ENCODE measurements around the gene METTL27. TPM values are rescaled to one million over a fixed set of nuclear protein-coding genes. Genes with fewer than 3 reads are reported as not detected.
A peak's percentile ranks its signal among the peaks of the same experiment; 100 is the strongest.
"Not testable (repeated sequence)": the region's sequence is repeated elsewhere in the genome, so short reads cannot be mapped to it uniquely, and the experiment has no call there.

The METTL27 gene, protein sequence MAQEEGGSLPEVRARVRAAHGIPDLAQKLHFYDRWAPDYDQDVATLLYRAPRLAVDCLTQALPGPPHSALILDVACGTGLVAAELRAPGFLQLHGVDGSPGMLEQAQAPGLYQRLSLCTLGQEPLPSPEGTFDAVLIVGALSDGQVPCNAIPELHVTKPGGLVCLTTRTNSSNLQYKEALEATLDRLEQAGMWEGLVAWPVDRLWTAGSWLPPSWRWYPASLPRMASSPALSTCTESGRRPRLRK
- total RNA-seq (1 to 10 TPM in 1 of 2 donors, under 1 TPM in 1; 0.79 to 4.2 TPM), polyA plus RNA-seq (ENCODE audit: insufficient read length in 2 of 2) (under 1 TPM; 0.49 to 0.66 TPM)
- long read RNA-seq, donor 1: 0 reads
- long read RNA-seq, donor 2: 0 reads
- long read RNA-seq, donor 3: 0 reads
- long read RNA-seq, donor 4, partial matches to known transcripts: 0 of 2 reads
- long read RNA-seq, donor 4, other reads (novel, unspliced or antisense): 0 of 2 reads

DNA sequence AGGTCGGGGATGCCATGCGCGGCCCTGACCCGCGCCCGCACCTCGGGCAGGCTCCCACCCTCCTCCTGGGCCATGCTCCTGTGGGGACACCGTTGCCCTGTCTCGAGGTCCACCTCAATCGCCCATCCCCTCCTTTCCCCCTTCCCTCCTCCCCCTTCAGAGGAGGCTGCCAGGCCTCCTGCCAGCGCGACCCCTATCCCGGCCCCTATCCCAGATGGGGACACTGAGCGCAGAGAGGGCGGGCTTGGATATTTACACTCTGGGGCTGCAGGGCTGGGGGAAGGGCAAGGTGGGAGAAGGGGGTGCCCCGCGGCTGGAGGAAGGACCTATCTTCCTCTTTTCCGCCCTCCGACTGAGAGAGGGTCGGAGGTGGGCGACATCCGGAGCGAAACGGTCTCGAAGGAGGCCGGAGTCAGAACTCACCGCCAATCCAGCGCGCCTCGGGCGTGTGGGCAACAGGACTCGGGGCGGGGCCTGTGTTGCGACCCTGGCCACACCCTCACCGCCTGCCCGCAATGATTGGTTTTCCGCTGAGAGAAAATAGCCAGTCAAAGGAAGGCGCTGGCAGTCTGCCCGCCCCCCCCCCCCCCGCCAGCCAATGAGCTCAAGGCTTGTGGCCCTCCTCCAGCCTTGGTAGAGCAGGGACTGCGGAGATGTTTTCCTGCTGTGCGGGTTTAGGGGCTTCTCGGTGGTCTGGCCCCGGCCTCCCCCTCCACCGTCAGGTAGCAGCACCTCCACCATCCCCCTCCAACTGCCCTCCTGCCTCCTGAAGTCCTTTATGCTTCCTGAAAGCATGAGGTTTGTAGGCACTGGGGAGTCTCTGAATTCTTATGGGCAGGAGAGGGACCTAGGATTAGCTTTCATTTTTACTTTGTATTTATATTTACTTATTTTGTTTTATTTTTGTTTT, at the start of gene METTL27:
Gene METTL27, minus strand, starts transcription at position 450 of the 910 bp plus-strand sequence. Its CDS starts 376 bp downstream, at position 74.
- Histone ChIP-seq H3K27ac (ENCODE audit: low read depth, low read length) (no peak within 1 kb of the TSS), H3K36me3 (ENCODE audit: control insufficient read depth, insufficient read depth, low read length) (no peaks in the 10 kb centered on the region), H3K4me1 (ENCODE audit: control insufficient read depth, insufficient read depth, low read length) (peaks cover 11% of the 10 kb centered on the region), H3K9me3 (ENCODE audit: control insufficient read depth, insufficient read depth, low read length) (no peaks in the 10 kb centered on the region), H3K27me3 (ENCODE audit: control insufficient read depth, insufficient read depth, low read length) (no peaks in the 10 kb centered on the region), H3K4me3 (ENCODE audit: low read depth, low read length) (peak within 1 kb of the TSS; percentile 72)
- 4% methylated on average over 20 of the region's 45 CpGs for WGBS (ENCODE audit: insufficient coverage)
- DNase-seq (ENCODE audit: low read depth in 4 of 6, low spot score in 6 of 6): peak in 5 of 6 donors; percentile 69 to 98 (median 81)

- 77% methylated on average over 16 of the region's 16 CpGs for WGBS (ENCODE audit: insufficient coverage)
- no peak for DNase-seq (ENCODE audit: low read depth in 4 of 6, low spot score in 6 of 6)
- Histone ChIP-seq H3K9me3 (ENCODE audit: control insufficient read depth, insufficient read depth, low read length) (no peaks in the 10 kb centered on the region), H3K36me3 (ENCODE audit: control insufficient read depth, insufficient read depth, low read length) (peaks cover 2% of the 10 kb centered on the region), H3K4me1 (ENCODE audit: control insufficient read depth, insufficient read depth, low read length) (peaks cover 51% of the 10 kb centered on the region), H3K4me3 (ENCODE audit: low read depth, low read length) (no peak overlapping the region), H3K27me3 (ENCODE audit: control insufficient read depth, insufficient read depth, low read length) (peaks cover 4% of the 10 kb centered on the region), H3K27ac (ENCODE audit: low read depth, low read length) (no peak overlapping the region)
Measured at GRCh38 chr7:73891178-73891885, 49.0 kb upstream of the METTL27 start.

DNA sequence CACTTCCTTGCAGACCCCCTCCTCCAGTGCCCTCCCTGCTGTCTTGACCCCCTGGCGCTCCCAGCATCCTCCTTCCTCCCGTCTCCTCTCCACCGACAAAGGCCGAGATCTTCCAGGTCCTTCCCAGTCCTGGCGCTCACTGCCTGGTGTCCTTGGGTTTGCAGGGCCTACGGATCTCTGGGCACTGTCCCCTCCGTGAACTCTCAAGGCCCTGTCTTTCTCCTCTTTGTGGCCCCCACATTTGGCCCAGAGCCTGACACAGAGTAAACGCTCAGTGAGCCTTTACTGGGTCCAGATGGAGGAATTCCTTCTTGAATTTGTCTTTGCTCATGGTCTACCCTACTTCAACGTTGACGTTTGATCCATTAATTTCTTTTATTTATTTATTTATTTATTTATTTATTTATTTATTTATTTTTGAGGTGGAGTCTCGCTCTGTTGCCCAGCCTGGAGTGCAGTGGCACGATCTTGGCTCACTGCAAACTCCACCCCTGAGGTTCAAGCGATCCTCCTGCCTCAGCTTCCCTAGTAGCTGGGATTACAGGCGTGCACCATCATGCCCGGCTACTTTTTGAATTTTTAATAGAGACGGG, 48.3 kb upstream of the METTL27 start:
- H3K4me3 ChIP-seq (ENCODE audit: low read depth, low read length): no peak overlapping the region
- no peak for DNase-seq (ENCODE audit: low read depth in 4 of 6, low spot score in 6 of 6)
- peaks cover 2% of the 10 kb centered on the region for H3K36me3 ChIP-seq (ENCODE audit: control insufficient read depth, insufficient read depth, low read length)
- H3K27ac ChIP-seq (ENCODE audit: low read depth, low read length): no peak overlapping the region
- H3K4me1 ChIP-seq (ENCODE audit: control insufficient read depth, insufficient read depth, low read length): peaks cover 54% of the 10 kb centered on the region
- H3K27me3 ChIP-seq (ENCODE audit: control insufficient read depth, insufficient read depth, low read length): peaks cover 4% of the 10 kb centered on the region
- H3K9me3 ChIP-seq (ENCODE audit: control insufficient read depth, insufficient read depth, low read length): no peaks in the 10 kb centered on the region
- 87% methylated on average over 13 of the region's 16 CpGs for WGBS (ENCODE audit: insufficient coverage)

DNA sequence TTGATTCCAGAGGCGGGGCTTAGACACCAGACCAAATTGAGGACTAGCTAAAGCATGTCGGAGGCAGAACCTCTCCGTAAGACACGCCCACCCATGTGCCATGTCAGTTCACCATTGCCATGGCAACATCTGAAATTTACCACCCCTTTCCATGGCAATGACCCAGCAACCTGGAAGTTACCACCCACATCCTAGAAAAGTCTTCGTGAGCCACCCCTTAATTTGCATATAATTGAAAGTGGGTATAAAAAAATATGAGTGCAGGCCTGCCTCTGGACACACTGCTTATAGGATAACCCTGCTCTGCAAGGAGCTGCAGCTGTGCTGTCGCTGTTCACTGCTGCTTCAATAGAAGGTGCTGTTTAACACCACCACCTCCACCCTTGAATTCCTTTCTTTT, 46.6 kb upstream of the METTL27 start:
- H3K27ac ChIP-seq (ENCODE audit: low read depth, low read length): no peak overlapping the region
- no peaks in the 10 kb centered on the region for H3K9me3 ChIP-seq (ENCODE audit: control insufficient read depth, insufficient read depth, low read length)
- no peak for DNase-seq (ENCODE audit: low read depth in 4 of 6, low spot score in 6 of 6)
- H3K36me3 ChIP-seq (ENCODE audit: control insufficient read depth, insufficient read depth, low read length): no peaks in the 10 kb centered on the region
- H3K4me1 ChIP-seq (ENCODE audit: control insufficient read depth, insufficient read depth, low read length): peaks cover 42% of the 10 kb centered on the region
- H3K4me3 ChIP-seq (ENCODE audit: low read depth, low read length): no peak overlapping the region
- peaks cover 4% of the 10 kb centered on the region for H3K27me3 ChIP-seq (ENCODE audit: control insufficient read depth, insufficient read depth, low read length)
- WGBS (ENCODE audit: insufficient coverage): 57% methylated on average over 2 of the region's 6 CpGs

GRCh38 chr7:73887762-73888161, 45.4 kb upstream of the METTL27 start:
- Histone ChIP-seq H3K9me3 (ENCODE audit: control insufficient read depth, insufficient read depth, low read length) (no peaks in the 10 kb centered on the region), H3K36me3 (ENCODE audit: control insufficient read depth, insufficient read depth, low read length) (no peaks in the 10 kb centered on the region), H3K4me1 (ENCODE audit: control insufficient read depth, insufficient read depth, low read length) (peaks cover 30% of the 10 kb centered on the region), H3K27me3 (ENCODE audit: control insufficient read depth, insufficient read depth, low read length) (peaks cover 4% of the 10 kb centered on the region), H3K27ac (ENCODE audit: low read depth, low read length) (no peak overlapping the region), H3K4me3 (ENCODE audit: low read depth, low read length) (no peak overlapping the region)
- no peak for DNase-seq (ENCODE audit: low read depth in 4 of 6, low spot score in 6 of 6)
- WGBS (ENCODE audit: insufficient coverage): 72% methylated on average over 5 of the region's 5 CpGs

DNA sequence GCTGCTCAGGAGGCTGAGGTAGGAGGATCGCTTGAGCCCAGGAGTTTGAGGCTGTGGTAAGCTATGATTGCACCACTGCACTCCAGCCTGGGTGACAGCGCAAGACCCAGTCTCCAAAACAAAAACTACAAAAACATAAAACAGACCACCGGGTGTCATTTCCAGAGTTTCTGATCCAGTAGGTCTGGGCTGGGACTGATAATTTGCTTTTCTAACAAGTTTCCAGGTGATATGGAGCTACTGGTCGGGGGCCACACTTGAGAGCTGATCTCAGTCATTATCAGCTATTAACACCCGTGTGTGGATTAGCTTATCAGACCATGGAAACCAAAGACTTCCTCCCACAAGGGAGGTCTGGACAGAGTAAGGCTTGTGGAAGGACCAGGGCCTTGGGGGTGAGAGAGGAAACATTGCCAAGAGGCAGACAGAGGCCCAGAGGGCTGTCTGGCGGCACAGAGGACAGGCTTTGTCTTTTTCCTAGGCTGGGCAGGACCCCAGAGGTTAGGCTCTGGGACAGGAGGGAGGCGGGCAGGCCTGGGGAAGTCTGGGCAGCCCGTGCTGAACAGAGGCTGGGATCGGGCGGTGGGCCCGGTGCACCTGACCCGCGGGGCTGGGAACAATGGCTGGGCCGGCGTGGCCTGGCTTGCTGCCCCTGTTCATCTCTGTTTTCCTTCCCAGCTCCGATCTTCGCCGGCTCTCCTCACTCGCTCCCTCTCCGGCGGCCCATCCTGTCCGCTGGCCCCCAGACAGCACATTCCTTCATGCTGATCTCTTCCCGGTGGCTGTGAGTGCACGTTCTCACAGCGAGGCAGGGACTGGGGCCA, 43.9 kb upstream of the METTL27 start:
- DNase-seq (ENCODE audit: low read depth in 4 of 6, low spot score in 6 of 6): peak in 2 of 6 donors; percentile 31 to 69
- peaks cover 24% of the 10 kb centered on the region for H3K4me1 ChIP-seq (ENCODE audit: control insufficient read depth, insufficient read depth, low read length)
- H3K27me3 ChIP-seq (ENCODE audit: control insufficient read depth, insufficient read depth, low read length): peaks cover 4% of the 10 kb centered on the region
- H3K36me3 ChIP-seq (ENCODE audit: control insufficient read depth, insufficient read depth, low read length): no peaks in the 10 kb centered on the region
- no peak overlapping the region for H3K4me3 ChIP-seq (ENCODE audit: low read depth, low read length)
- H3K27ac ChIP-seq (ENCODE audit: low read depth, low read length): peak overlapping the region; percentile 83
- H3K9me3 ChIP-seq (ENCODE audit: control insufficient read depth, insufficient read depth, low read length): no peaks in the 10 kb centered on the region
- WGBS (ENCODE audit: insufficient coverage): 12% methylated on average over 19 of the region's 25 CpGs

GRCh38 chr7:73885433-73885974, 43.2 kb upstream of the METTL27 start:
- WGBS (ENCODE audit: insufficient coverage): 100% methylated on average over 2 of the region's 3 CpGs
- Histone ChIP-seq H3K27ac (ENCODE audit: low read depth, low read length) (no peak overlapping the region), H3K27me3 (ENCODE audit: control insufficient read depth, insufficient read depth, low read length) (peaks cover 4% of the 10 kb centered on the region), H3K4me3 (ENCODE audit: low read depth, low read length) (no peak overlapping the region), H3K9me3 (ENCODE audit: control insufficient read depth, insufficient read depth, low read length) (no peaks in the 10 kb centered on the region), H3K4me1 (ENCODE audit: control insufficient read depth, insufficient read depth, low read length) (peaks cover 29% of the 10 kb centered on the region), H3K36me3 (ENCODE audit: control insufficient read depth, insufficient read depth, low read length) (no peaks in the 10 kb centered on the region)
- DNase-seq (ENCODE audit: low read depth in 4 of 6, low spot score in 6 of 6): no peak

GRCh38 chr7:73884867-73885422, 42.6 kb upstream of the METTL27 start:
- not testable (repeated sequence) for H3K27me3 ChIP-seq (ENCODE audit: control insufficient read depth, insufficient read depth, low read length); H3K27ac ChIP-seq (ENCODE audit: low read depth, low read length); H3K9me3 ChIP-seq (ENCODE audit: control insufficient read depth, insufficient read depth, low read length); H3K36me3 ChIP-seq (ENCODE audit: control insufficient read depth, insufficient read depth, low read length); DNase-seq (ENCODE audit: low read depth in 4 of 6, low spot score in 6 of 6); H3K4me3 ChIP-seq (ENCODE audit: low read depth, low read length)
- WGBS (ENCODE audit: insufficient coverage): 100% methylated on average over 3 of the region's 3 CpGs
- peaks cover 29% of the 10 kb centered on the region for H3K4me1 ChIP-seq (ENCODE audit: control insufficient read depth, insufficient read depth, low read length)
